ENCODE data around the gene ACLY.

Gene ACLY

GRCh38 chr17:41823580-41823979 lies 95.2 kb downstream of the ACLY start:
- DNase-seq: no peak

DNA sequence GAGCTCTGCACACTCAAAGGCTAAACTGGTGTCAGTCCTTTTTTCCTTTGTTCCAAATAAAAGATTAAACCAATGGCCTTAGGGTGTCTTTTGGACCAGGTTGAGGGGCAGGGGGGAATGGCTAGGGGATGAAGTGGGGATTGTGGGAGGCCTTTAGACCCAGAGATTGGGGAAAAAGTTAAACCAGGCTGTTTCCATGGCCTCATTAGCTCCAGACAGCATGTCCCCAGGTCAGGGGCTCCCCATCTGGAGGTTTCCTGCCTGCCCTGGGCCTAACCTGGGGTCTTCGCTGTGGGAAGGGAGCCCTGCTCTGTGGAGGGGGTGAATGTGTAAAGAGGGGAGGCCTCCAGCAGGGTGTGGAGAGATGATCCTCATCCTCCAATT lies 95.6 kb downstream of the ACLY start:
- DNase-seq: no peak

GRCh38 chr17:41822216-41823140 lies 96.3 kb downstream of the ACLY start:
- no peak for DNase-seq

DNA sequence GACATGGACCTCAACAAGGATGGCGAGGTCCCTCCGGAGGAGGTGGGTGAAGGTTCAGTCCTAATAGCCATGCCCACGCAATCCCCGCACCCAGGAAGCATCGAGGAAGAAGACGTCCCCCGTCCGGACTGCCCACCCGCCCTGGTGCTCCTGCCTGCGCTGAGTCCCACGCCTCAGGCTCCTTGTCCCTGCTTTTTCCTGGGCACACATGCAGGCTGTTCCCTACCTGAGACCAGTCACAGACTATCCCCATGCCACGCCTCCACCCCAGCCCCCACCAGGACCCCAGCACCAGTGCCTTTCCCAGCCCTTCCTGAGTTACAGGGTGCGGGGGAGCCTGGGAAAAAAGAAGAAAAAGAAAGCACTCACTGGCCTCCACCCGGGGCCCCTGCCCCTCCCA lies 97.0 kb downstream of the ACLY start:
- no peak for DNase-seq

- DNase-seq: no peak
Measured at GRCh38 chr17:41818024-41818423, 100.7 kb downstream of the ACLY start.
